Endothelial cell of umbilical vein (primary cell): ENCODE results near the gene TNIK. TPM values are rescaled to one million over a fixed set of nuclear protein-coding genes. Genes with fewer than 3 reads are reported as not detected.

Source experiments
- BruUV-seq: library from RNA; stranded (reverse); fragments of 400-500 nt; replicated peaks from 2 replicates; lab custom pipeline; 2021; lab: Mats Ljungman, UMichigan
- CTCF ChIA-PET: fragments of 300-600, 350-600 bp; sonication (Branson Sonifier 250); formaldehyde crosslinking; loops from one replicate; lab custom pipeline; 2021; ENCODE audit warnings: antibody characterized with exemption, inconsistent platforms; lab: Charles Lee
- POLR2A ChIA-PET: fragments of 300-600, 350-600 bp; sonication (Branson Sonifier 250); formaldehyde crosslinking; loops from one replicate; lab custom pipeline; 2021; ENCODE audit warnings: antibody characterized with exemption, inconsistent platforms; lab: Charles Lee
- DNase-seq: peaks from one replicate; pipeline ENCODE4 v3.0.0-alpha.2; 2011; ENCODE audit warnings: low read depth, low spot score
- FAIRE-seq: peaks from 2 replicates; lab custom pipeline; 2011; peaks lifted over from hg19 to GRCh38; lab: Jason Lieb, UNC
- H2AFZ ChIP-seq: 2 replicates; pipeline ENCODE4 v1.6.0; 2012; ENCODE audit warnings: low read depth, low read length, control low read depth, inconsistent platforms
- H3K27ac ChIP-seq: 2 replicates; pipeline ENCODE4 v1.5.1; 2011; ENCODE audit warnings: low read depth, mild to moderate bottlenecking, control low read depth, low read length, moderate library complexity; ENCODE audit not compliant: insufficient read depth
- H3K27me3 ChIP-seq, 2 experiments: 2 replicates each; pipeline versions ENCODE4 v1.6.0 to v1.6.1; 2011; ENCODE audit warnings: low read length in 2 of 2, mixed read lengths in 1 of 2; ENCODE audit not compliant: control insufficient read depth in 2 of 2, insufficient read depth in 2 of 2
- H3K36me3 ChIP-seq, 2 experiments: 2 replicates in 1 of 2; 3 replicates in 1 of 2; pipeline ENCODE4 v1.5.1; 2011; ENCODE audit warnings: low read length in 2 of 2, mild to moderate bottlenecking in 1 of 2, moderate library complexity in 1 of 2; ENCODE audit not compliant: control insufficient read depth in 2 of 2, insufficient read depth in 2 of 2; ENCODE audit errors: extremely low read depth in 1 of 2
- H3K4me1 ChIP-seq: 3 replicates; pipeline ENCODE4 v1.5.1; 2011; ENCODE audit warnings: mild to moderate bottlenecking, low read length; ENCODE audit not compliant: control insufficient read depth, insufficient read depth; ENCODE audit errors: extremely low read depth
- H3K4me2 ChIP-seq: 2 replicates; pipeline ENCODE4 v1.6.1; 2011; ENCODE audit warnings: low read length, control low read depth, mixed read lengths; ENCODE audit not compliant: insufficient read depth
- H3K4me3 ChIP-seq, 3 experiments: fragments of 200-600 bp in 1 of 3; sonication (generic), shearing (Covaris generic) in 1 of 3; replicated peaks in 1 of 3; 2 replicates each; pipeline ENCODE4 v1.5.1; 2011 to 2016; ENCODE audit warnings: control low read depth in 3 of 3, low read length in 3 of 3, mild to moderate bottlenecking in 2 of 3, inconsistent platforms in 1 of 3, low read depth in 1 of 3, moderate library complexity in 1 of 3; ENCODE audit not compliant: insufficient read depth in 1 of 3
- H3K79me2 ChIP-seq: 2 replicates; pipeline ENCODE4 v1.6.0; 2012; ENCODE audit warnings: low read length, inconsistent platforms; ENCODE audit not compliant: control insufficient read depth, insufficient read depth
- H3K9ac ChIP-seq: replicated peaks from 2 replicates; pipeline ENCODE3; 2011; ENCODE audit warnings: low read length, control low read depth; ENCODE audit not compliant: insufficient read depth; ENCODE audit errors: extremely low read depth
- H3K9me1 ChIP-seq: replicated peaks from 3 replicates; pipeline ENCODE4 v1.6.0; 2011; ENCODE audit warnings: mild to moderate bottlenecking, low read length; ENCODE audit not compliant: control insufficient read depth, insufficient read depth; ENCODE audit errors: extremely low read depth
- H3K9me3 ChIP-seq: replicated peaks from 2 replicates; pipeline ENCODE4 v1.5.1; 2012; ENCODE audit warnings: low read length, inconsistent platforms; ENCODE audit not compliant: control insufficient read depth, insufficient read depth
- H4K20me1 ChIP-seq: replicated peaks from 2 replicates; pipeline ENCODE3; 2011; ENCODE audit warnings: mild to moderate bottlenecking, low read length; ENCODE audit not compliant: control insufficient read depth, insufficient read depth; ENCODE audit errors: extremely low read depth
- EZH2 ChIP-seq: IDR thresholded peaks from 2 replicates; pipeline ENCODE4 v1.6.1; 2012; ENCODE audit warnings: borderline replicate concordance, low read depth, mild to moderate bottlenecking, moderate library complexity, low read length, inconsistent platforms; ENCODE audit not compliant: severe bottlenecking
- FOS ChIP-seq: IDR thresholded peaks from 2 replicates; pipeline ENCODE4 v1.6.1; 2011; ENCODE audit warnings: mild to moderate bottlenecking, low read length, moderate library complexity, borderline replicate concordance; ENCODE audit not compliant: insufficient read depth
- GATA2 ChIP-seq: IDR thresholded peaks from 2 replicates; pipeline ENCODE4 v1.7.0; 2011; ENCODE audit warnings: low read depth, mild to moderate bottlenecking, moderate library complexity, mixed read lengths, low read length; ENCODE audit not compliant: insufficient read length, insufficient read depth
- JUN ChIP-seq: IDR thresholded peaks from 2 replicates; pipeline ENCODE4 v1.6.1; 2011; ENCODE audit warnings: borderline replicate concordance, low read depth; ENCODE audit not compliant: insufficient read length, insufficient read depth
- MYC ChIP-seq: IDR thresholded peaks from one replicate; pipeline ENCODE4 v1.6.1; 2011; ENCODE audit warnings: mild to moderate bottlenecking, low read depth, low read length
- POLR2A ChIP-seq: IDR thresholded peaks from 2 replicates; pipeline ENCODE4 v1.6.1; 2012; ENCODE audit warnings: low read depth, mild to moderate bottlenecking, control low read depth, low read length
- POLR2AphosphoS5 ChIP-seq: IDR thresholded peaks from 2 replicates; pipeline ENCODE4 v1.6.1; 2012; ENCODE audit warnings: low read depth, mild to moderate bottlenecking, control low read depth, low read length, moderate library complexity; ENCODE audit not compliant: insufficient read depth
- dilution Hi-C: fragments of 300-500 bp; cut with MboI; formaldehyde crosslinking; loops from one replicate; pipeline ENCODE4 v1.15.0; 2019; ENCODE audit warnings: low sequenced_read_pairs; ENCODE audit not compliant: extremely low pct_ligation_motif_present
- intact Hi-C: fragments of 100-400 bp; cut with micrococcal nuclease; formaldehyde crosslinking; loops from one replicate; pipeline ENCODE4 v1.10.0; 2022
- polyA plus RNA-seq, 4 experiments: library from polyadenylated mRNA; depleted of rRNA in 3 of 4; stranded (reverse) in 3 of 4; unstranded in 1 of 4; fragments of >200 nt; gene quantifications; 2 replicates each; pipeline versions ENCODE4 v1.2.1 to v1.2.3, GENCODE V29; 2011 to 2012; ENCODE audit warnings: missing spikeins in 1 of 4
- total RNA-seq: library from RNA; stranded (reverse); gene quantifications from 2 replicates; pipeline ENCODE4 v1.2.3, GENCODE V29; 2021
- TF ChIP-seq, protein P1 (sequence below), 2 donors: IDR thresholded peaks; 1 replicate in 1 of 2; 2 replicates in 1 of 2; pipeline ENCODE4 v1.5.1; 2011; ENCODE audit warnings: low read length in 2 of 2, mild to moderate bottlenecking in 2 of 2, moderate library complexity in 2 of 2, control low read depth in 1 of 2, inconsistent platforms in 1 of 2, low read depth in 1 of 2; ENCODE audit not compliant: insufficient read depth in 1 of 2; ENCODE audit errors: extremely low read depth in 1 of 2
- TF ChIP-seq, protein P2 (sequence below): IDR thresholded peaks from 2 replicates; pipeline ENCODE4 v1.6.1; 2011; ENCODE audit not compliant: insufficient read depth, insufficient read length

The TNIK gene
- total and polyA plus RNA-seq, 2 donors (not counting 3 experiments of a cell fraction or from before 2014, with no cell fraction given): 10.9 to 39.7 TPM

DNA sequence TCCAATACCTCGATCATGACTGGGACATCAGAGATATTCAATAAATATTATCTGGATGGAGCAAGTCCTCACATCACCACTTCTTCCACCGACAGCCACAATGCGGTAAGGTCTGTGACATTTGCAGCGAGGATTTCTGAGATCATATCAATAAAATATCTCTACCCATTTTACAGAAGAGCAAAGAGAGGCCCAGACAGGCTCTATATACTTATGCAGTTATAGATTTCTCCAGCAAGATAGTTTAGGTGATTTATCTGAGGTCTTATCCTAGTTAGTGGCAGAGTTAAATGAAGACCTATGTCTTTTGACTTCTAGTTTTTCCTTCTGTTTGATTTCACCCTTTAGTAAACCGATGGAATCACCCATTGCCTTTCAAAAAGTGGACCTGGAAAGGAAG is 81.6 kb downstream of the TNIK start:
- Histone ChIP-seq H2AFZ (no peak overlapping the region), H3K9ac (no peak overlapping the region), H3K27me3 (no peaks in the 10 kb centered on the region), H3K27ac (no peak overlapping the region), H3K9me1 (no peaks in the 10 kb centered on the region), H4K20me1 (no peaks in the 10 kb centered on the region), H3K9me3 (no peaks in the 10 kb centered on the region), H3K4me2 (no peak overlapping the region), H3K4me3 (no peak overlapping the region), H3K79me2 (peaks cover 22% of the 10 kb centered on the region), H3K4me1 (peaks cover 32% of the 10 kb centered on the region), H3K36me3 (no peaks in the 10 kb centered on the region)
- dilution Hi-C loops: no loop called here
- ChIA-PET POLR2A (interaction anchor here (0.5 kb wide), 1 partner anchor 334 kb away, joined by 4 read pairs; no protein-coding TSS in a partner anchor), CTCF (interaction anchor here (0.7 to 1.1 kb wide), 2 partner anchors 31 to 36 kb away, joined by 3 read pairs; no protein-coding TSS in a partner anchor)
- no peak for TF ChIP-seq FOS
- TF ChIP-seq POLR2AphosphoS5: no peak
- TF ChIP-seq MYC: no peak
- no peak for TF ChIP-seq POLR2A
- TF ChIP-seq JUN: no peak
- no peak for TF ChIP-seq GATA2
- TF ChIP-seq, protein P1, sequence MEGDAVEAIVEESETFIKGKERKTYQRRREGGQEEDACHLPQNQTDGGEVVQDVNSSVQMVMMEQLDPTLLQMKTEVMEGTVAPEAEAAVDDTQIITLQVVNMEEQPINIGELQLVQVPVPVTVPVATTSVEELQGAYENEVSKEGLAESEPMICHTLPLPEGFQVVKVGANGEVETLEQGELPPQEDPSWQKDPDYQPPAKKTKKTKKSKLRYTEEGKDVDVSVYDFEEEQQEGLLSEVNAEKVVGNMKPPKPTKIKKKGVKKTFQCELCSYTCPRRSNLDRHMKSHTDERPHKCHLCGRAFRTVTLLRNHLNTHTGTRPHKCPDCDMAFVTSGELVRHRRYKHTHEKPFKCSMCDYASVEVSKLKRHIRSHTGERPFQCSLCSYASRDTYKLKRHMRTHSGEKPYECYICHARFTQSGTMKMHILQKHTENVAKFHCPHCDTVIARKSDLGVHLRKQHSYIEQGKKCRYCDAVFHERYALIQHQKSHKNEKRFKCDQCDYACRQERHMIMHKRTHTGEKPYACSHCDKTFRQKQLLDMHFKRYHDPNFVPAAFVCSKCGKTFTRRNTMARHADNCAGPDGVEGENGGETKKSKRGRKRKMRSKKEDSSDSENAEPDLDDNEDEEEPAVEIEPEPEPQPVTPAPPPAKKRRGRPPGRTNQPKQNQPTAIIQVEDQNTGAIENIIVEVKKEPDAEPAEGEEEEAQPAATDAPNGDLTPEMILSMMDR (IDR thresholded peaks at IDR 0.05; ENCODE audit: extremely low read depth in 1 of 2, insufficient read depth in 1 of 2, low read depth in 1 of 2, low read length in 2 of 2): no peak
- TF ChIP-seq, protein P2, sequence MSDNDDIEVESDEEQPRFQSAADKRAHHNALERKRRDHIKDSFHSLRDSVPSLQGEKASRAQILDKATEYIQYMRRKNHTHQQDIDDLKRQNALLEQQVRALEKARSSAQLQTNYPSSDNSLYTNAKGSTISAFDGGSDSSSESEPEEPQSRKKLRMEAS: no peak
- no peak for TF ChIP-seq EZH2
- FAIRE-seq: no peak
- no TSS peak for BruUV-seq
- DNase-seq: no peak
- intact Hi-C loops: no loop called here
